ENCODE data around the gene ZFX.
"Not testable (repeated sequence)": the region's sequence is repeated elsewhere in the genome, so short reads cannot be mapped to it uniquely, and the experiment has no call there.

Gene ZFX

GRCh38 chrX:24153178-24153795, 3.8 kb downstream of the ZFX start:
- no peak for DNase-seq

DNA sequence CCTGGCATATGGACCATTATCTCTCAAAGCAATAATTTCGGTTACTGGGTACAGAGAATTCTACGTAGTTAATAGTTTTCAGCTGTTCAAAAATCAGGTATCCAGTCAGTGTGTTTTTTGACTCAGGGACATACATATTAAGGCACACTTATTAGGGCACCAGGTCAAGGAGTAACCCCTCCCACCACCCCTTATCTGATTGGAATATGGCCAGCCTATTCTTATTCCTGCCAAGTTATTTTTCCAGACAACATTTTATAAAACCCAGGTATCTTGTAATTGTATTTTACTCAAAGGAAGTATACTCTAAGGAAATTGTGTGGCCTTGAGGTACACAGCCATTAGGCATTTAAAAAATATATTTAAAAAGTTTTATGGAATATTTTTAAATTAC, 4.3 kb downstream of the ZFX start:
- no peak for DNase-seq

- no peak for DNase-seq
These were observed 5.0 kb downstream of the ZFX start for GRCh38 chrX:24154490-24155034.

DNA sequence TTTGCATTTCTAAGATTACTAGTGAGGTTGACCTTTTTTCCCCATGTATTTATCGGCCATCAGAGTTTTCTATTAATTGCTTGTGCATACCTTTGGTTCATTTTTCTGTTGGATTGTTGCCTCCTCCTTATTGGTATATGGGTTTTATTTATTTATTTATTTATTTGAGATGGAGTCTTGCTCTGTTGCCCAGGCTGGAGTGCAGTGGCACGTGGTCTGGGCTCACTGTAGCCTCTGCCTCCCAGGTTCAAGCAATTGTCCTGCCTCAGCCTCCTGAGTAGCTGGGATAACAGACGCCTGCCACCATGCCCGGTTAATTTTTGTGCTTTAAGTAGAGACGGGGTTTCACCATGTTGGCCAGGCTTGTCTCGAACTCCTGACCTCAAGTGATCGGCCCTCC, 6.2 kb downstream of the ZFX start:
- DNase-seq: not testable (repeated sequence)

- DNase-seq: no peak
These were observed 6.6 kb downstream of the ZFX start for GRCh38 chrX:24156177-24156576.

- no peak for DNase-seq
These were observed 9.4 kb downstream of the ZFX start for GRCh38 chrX:24158881-24159280.

- DNase-seq: no peak
These were observed 16.5 kb downstream of the ZFX start for GRCh38 chrX:24166078-24166477.

DNA sequence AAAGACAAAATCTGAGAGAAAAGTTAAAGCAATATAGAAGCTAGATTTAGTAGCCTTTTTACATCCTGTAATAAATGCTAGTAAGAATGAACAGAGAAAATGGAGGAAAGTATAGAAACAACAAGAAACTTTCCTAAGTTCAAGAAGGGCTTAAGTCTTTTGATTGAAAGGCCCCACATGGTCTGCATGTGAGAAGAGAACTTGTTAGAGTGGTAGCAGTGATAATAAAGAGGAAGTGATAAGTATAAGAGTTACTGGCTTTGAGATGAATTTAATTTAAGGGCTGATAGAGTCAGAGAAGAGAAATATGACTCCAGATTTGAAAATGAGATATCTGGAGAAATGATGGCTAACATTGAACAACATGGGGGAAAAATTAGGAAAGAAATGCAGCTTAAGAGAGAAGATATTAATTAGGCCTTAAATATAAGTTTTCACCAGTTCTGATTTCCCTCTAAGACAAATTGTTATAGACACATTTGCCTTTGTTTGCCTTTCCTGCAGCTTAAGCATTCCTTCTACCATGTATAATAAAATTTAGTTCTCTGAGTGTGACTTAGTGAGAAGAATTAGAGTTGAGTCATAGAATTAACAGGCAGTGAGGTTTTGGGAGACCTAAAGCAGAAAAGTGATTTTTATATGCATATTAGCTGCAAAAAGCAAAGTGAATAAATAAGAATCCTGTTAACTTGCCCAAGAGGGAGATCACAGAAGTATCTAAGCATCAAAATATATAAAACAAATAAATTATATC, 18.4 kb downstream of the ZFX start:
- DNase-seq: no peak

GRCh38 chrX:24168807-24169206, 19.3 kb downstream of the ZFX start:
- DNase-seq: no peak

- no peak for DNase-seq
These were observed 19.7 kb downstream of the ZFX start for GRCh38 chrX:24169211-24169610.

DNA sequence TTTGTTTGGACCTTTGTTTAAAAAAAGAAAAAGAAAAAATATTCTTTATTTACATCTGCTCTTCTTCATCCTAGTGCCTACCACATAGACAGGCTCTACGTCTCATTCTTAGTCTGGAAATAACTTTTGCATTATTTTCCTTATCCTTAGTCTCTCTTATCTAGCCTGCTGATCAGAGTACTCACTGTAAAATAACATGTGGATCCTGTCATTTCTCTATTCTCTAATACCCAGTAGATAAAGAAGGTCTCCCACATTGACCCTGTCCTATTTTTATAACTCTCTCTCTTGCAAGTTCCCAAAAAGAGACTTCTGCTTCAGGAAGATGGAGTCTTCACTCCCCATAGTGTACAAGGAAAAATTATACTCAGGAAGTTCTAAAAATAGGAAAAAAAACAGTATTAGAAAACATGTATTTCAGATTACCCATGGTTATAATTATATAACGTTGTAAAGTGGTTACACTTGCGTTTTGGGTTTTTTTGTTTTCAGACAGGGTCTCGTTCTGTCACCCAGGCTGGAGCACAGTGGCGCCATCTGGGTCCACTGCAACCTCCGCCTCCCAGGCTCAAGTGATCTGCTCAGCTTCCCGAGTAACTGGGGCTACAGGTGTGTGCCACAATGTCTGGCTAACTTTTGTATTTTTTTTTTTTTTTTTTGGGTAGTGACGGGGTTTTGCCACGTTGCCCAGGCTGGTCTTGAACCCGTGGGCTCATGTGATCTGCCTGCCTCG, 23.8 kb downstream of the ZFX start:
- DNase-seq: no peak

DNA sequence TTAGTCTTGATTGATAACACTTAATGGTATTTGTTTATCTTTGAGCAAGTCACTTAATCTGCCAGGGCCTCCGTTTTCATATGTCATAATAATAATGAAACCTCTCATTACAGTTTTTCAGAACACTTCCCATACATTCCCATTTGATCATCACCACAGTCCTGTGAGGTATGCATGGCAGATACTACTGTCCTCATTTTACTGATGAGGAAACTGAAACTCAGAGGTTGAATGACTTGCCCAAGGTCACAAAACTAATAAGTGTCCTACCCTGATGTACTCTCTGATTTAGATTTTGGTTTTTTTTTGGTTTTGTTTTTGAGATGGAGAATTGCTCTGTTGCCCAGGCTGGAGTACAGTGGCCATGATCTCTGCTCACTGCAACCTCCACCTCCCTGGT, 25.7 kb downstream of the ZFX start:
- DNase-seq: no peak

DNA sequence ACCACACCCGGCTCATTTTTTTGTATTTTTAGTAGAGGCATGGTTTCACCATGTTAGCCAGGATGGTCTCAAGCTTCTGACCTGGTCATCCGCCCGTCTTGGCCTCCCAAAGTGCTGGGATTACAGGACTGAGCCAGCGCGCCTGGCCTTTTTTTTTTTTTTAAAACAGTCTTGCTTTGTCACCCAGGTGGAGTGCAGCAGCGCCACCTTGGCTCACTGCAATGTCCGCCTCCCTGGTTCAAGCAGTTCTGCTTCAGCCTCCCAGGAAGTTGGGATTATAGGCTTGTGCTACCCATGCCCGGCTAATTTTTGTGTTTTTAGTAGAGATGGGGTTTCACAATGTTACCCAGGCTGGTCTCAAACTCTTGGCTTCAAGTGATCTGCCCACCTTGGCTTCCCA, 28.9 kb downstream of the ZFX start:
- DNase-seq: no peak

DNA sequence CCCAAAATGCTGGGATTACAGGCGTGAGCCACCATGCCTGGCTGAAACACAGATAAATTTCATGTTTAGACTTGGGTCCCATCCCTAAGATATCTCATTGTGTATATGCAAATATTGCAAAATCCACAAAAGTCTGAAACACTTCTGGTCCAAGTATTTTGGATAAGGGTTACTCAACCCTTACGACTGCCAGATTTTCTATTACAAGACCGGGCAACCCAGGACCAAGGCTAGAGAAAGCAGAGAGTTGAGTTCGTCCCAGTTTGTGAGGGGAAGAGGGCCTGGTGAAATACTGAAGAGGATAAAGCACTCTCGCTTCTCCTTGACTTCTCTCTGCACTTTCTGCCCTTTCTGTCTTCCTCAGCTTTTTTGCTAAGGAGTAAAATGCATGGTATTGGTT, 34.5 kb downstream of the ZFX start:
- DNase-seq: no peak

DNA sequence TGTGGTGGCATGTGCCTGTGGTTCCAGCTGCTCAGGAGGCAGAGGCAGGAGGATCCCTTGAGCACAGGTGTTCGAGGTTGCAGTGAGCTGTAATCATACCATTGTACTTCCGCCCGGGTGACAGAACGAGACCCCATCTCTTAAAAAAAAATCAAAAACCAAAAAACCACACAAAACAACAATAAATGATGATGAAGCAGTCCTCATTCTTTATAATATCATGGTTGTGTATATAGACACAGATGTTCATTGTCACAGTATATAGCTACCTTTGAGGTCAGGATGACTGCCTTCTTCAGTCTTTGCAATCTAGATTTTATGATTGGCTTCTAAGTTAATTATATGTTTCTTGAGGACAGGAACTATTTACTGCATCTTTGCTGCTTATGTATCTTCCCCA, 37.0 kb downstream of the ZFX start:
- no peak for DNase-seq

DNA sequence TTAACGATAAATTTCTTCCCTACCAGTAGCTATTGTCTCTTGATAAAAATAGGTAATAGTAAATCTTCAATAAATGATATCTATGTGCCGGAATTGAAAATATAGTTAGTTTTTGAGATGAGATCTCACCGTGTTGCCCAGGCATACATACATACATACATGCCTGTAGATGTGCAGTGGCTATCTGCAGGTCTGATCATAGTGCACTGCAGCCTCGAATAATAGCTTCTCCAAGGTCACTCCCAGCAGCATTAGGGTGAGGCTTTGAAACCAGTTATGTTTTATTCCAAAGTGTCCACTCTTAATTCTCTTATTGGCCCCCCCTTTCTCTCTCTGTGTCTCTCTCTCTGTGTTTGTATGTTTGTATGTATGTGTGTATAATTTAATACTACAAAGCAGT, 37.5 kb downstream of the ZFX start:
- no peak for DNase-seq

GRCh38 chrX:24189490-24189889, 40.0 kb downstream of the ZFX start:
- no peak for DNase-seq

GRCh38 chrX:24190500-24191156, 41.1 kb downstream of the ZFX start:
- DNase-seq: no peak

DNA sequence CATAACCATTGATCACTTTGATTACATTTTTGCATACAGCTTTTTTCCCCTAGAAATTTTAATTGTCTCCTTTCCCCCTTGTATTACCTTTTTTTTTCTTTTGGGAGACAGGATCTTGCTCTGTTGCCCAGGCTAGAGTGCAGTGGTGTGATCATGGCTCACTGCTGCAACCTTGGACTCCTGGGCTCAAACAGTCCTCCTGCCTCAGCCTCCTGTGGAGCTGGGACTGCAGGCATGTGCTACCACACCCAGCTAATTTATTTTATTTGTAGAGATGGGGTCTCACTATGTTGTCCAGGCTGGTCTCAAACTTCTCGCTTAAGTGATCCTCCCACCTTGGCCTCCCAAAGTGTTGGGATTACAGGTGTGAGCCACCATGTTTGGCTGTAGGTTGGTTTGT, 47.0 kb downstream of the ZFX start:
- DNase-seq: no peak

- no peak for DNase-seq
These were observed 48.6 kb downstream of the ZFX start for GRCh38 chrX:24198101-24198500.

GRCh38 chrX:24200133-24200532, 50.6 kb downstream of the ZFX start:
- no peak for DNase-seq

DNA sequence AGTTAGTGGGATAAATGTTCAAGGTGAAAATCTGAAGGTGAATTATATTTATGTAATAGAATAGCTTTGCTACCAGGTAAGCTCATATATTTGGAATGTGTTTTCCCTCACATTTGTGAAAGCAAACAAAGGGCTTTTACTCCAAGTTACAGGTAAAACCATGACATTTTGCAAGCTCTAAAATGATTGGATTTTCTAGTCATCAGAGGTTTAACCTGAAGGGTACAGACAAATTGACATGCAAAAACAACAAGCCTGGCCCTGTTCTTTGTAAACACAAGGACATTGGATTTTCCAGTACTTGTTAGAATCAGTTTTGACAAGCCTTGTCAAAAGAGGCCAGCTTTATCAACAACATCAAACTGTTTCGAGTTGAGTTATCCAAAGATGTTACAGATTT, 51.7 kb downstream of the ZFX start:
- no peak for DNase-seq

- DNase-seq: no peak
These were observed 53.0 kb downstream of the ZFX start for GRCh38 chrX:24202465-24203031.

Data from SIG-M5 (cell line).